HEK293T (cell line): Measurements from ENCODE around the gene RNF217.

Experiments used
- ARNT ChIP-seq: fragments of 450-650 bp; IDR thresholded peaks from 2 replicates; pipeline ENCODE4 v1.6.1; 2017; ENCODE audit warnings: mild to moderate bottlenecking
- BHLHE40 ChIP-seq: fragments of 450-650 bp; IDR thresholded peaks from 2 replicates; pipeline ENCODE4 v1.6.1; 2016; ENCODE audit warnings: mild to moderate bottlenecking, moderate library complexity, borderline replicate concordance
- FOXA1 ChIP-seq: fragments of 450-650 bp; IDR thresholded peaks from 2 replicates; pipeline ENCODE4 v1.6.1; 2016; ENCODE audit warnings: mild to moderate bottlenecking
- FOXK2 ChIP-seq: fragments of 450-650 bp; IDR thresholded peaks from 2 replicates; pipeline ENCODE4 v1.6.1; 2016; ENCODE audit warnings: mild to moderate bottlenecking
- FOXM1 ChIP-seq: fragments of 450-650 bp; IDR thresholded peaks from 2 replicates; pipeline ENCODE4 v1.6.1; 2017; ENCODE audit warnings: mild to moderate bottlenecking, borderline replicate concordance
- L3MBTL2 ChIP-seq: fragments of 450-650 bp; conservative IDR thresholded peaks from 2 replicates; pipeline ENCODE4 v1.6.1; 2016; ENCODE audit warnings: mild to moderate bottlenecking
- PKNOX1 ChIP-seq: fragments of 450-650 bp; IDR thresholded peaks from 2 replicates; pipeline ENCODE4 v1.6.1; 2016
- SP1 ChIP-seq: fragments of 450-650 bp; IDR thresholded peaks from 2 replicates; pipeline ENCODE4 v1.6.1; 2017
- SUZ12 ChIP-seq: fragments of 450-650 bp; IDR thresholded peaks from 2 replicates; pipeline ENCODE4 v1.6.1; 2016; ENCODE audit warnings: mild to moderate bottlenecking
- TARDBP ChIP-seq: fragments of 450-650 bp; IDR thresholded peaks from 2 replicates; pipeline ENCODE4 v1.6.1; 2016
- ZNF384 ChIP-seq: fragments of 450-650 bp; IDR thresholded peaks from 2 replicates; pipeline ENCODE4 v1.6.1; 2016

- TF ChIP-seq SUZ12 (no peak), FOXM1 (no peak), PKNOX1 (no peak), TARDBP (no peak), FOXA1 (no peak), SP1 (no peak), BHLHE40 (no peak), ARNT (no peak), L3MBTL2 (no peak), ZNF384 (no peak), FOXK2 (no peak)
Measured at GRCh38 chr6:124994648-124995047, 32.4 kb downstream of the RNF217 start.
